Measurements from ENCODE around the gene CBLC. TPM values are rescaled to one million over a fixed set of nuclear protein-coding genes. Genes with fewer than 3 reads are reported as not detected.

CBLC gene
- total RNA-seq, 1 donor from 2014 or later: 0.13 TPM

Other genes starting within 250 kb of the CBLC start
- gene CEACAM20, start 248.2 kb upstream of the CBLC start, total RNA-seq: not detected in 2 replicates
- gene IGSF23, start 164.3 kb upstream of the CBLC start, total RNA-seq: 0.13 TPM in 2 replicates
- 53.8 and 84.7 TPM in 2 replicates for gene PVR, start 134.0 kb upstream of the CBLC start, total RNA-seq
- 0.51 and 1.1 TPM in 2 replicates for gene CEACAM19, start 106.4 kb upstream of the CBLC start, total RNA-seq
- gene CEACAM16, start 78.7 kb upstream of the CBLC start, total RNA-seq: not detected in 2 replicates
- gene BCL3, start 29.2 kb upstream of the CBLC start, total RNA-seq: 1.4 and 3.8 TPM in 2 replicates
- 14.9 and 40.6 TPM in 2 replicates for gene BCAM, start 31.2 kb downstream of the CBLC start, total RNA-seq
- gene NECTIN2, start 68.4 kb downstream of the CBLC start, total RNA-seq: 75.6 and 127 TPM in 2 replicates
- 41.0 and 48.9 TPM in 2 replicates for gene TOMM40, start 113.4 kb downstream of the CBLC start, total RNA-seq
- gene APOE, start 127.9 kb downstream of the CBLC start, total RNA-seq: 0.64 and 3.5 TPM in 2 replicates
- gene APOC1, start 136.7 kb downstream of the CBLC start, total RNA-seq: 0.63 and 1.8 TPM in 2 replicates
- gene APOC4, start 164.3 kb downstream of the CBLC start, total RNA-seq: not detected in 2 replicates
- not detected in 2 replicates for gene APOC2, start 168.2 kb downstream of the CBLC start, total RNA-seq
- gene CLPTM1, start 177.5 kb downstream of the CBLC start, total RNA-seq: 23.2 and 52.6 TPM in 2 replicates
- 8.2 and 16.2 TPM in 2 replicates for gene RELB, start 223.6 kb downstream of the CBLC start, total RNA-seq

All from dermis microvascular lymphatic vessel endothelial cell (primary cell).